Astrocyte of the cerebellum (primary cell): ENCODE measurements around the gene CALHM2.
"Not testable (repeated sequence)": the region's sequence is repeated elsewhere in the genome, so short reads cannot be mapped to it uniquely, and the experiment has no call there.

Source experiments
- DNase-seq: peaks from one replicate; pipeline ENCODE4 v3.0.0-alpha.2; 2011; ENCODE audit warnings: low read depth
- H3K4me3 ChIP-seq: 2 replicates; pipeline ENCODE4 v1.5.1; 2011; ENCODE audit warnings: mild to moderate bottlenecking, low read depth, low read length, moderate library complexity
- CTCF ChIP-seq: IDR thresholded peaks from 2 replicates; pipeline ENCODE4 v1.5.1; 2012; ENCODE audit warnings: low read length, low read depth, moderate library complexity, mild to moderate bottlenecking; ENCODE audit errors: missing control alignments
- in situ Hi-C: cut with HindIII; loops from 2 replicates; pipeline ENCODE4 v1.10.0; 2017; ENCODE audit warnings: low sequenced_read_pairs

Gene CALHM2

DNA sequence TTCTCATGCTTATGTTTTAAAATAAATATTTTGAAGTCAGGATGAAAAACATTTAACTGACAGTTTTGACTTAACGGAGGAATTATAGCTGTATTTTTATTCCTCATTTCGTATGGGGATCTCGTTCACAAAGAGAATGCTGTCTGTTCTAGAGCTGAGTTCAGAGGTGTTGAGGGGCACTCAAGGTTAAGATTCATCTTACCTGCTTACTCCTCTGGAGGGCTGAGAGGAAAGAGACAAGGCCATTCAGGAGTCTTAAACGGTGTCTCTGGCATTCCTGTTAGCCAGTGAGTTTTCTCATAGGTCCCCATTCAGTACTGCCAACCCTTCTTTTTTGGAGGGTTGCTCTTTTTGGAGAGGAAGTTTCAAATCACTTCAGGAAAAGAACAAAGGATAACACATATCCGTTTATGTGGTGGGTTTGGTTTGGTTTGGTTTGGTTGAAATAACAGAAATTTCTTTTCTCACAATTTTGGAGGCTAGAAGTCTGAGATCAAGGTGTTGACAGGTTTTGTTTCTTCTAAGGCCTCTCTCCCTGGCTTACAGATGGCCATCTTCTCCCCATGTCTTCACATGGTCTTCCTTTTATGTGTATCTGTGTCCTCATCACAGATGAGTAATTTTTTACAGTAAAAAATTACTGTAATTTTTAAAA is 23.1 kb downstream of the CALHM2 start:
- no peak for TF ChIP-seq CTCF
- DNase-seq, result no peak
- H3K4me3 ChIP-seq, result no peak overlapping the region
- in situ Hi-C loops, result no loop called here

DNA sequence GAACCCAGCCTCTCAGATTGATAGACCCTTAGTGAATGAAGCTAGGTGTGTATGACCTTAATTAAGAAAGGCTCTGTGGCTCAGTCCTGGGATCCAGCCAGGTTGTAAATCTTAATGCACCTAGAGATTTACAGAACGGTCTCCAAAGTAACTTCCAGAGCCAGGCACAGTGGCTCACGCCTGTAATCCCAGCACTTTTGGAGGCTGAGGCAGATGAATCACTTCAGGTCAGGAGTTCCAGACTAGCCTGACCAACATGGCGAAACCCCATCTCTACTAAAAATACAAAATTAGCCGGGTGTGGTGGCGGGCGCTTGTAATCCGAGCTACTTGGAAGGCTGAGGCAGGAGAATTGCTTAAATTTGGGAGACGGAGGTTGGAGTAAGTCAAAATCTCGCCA is 24.3 kb downstream of the CALHM2 start:
- H3K4me3 ChIP-seq, result no peak overlapping the region
- DNase-seq, result no peak
- in situ Hi-C loops, result no loop called here
- TF ChIP-seq CTCF, result no peak

GRCh38 chr10:103423748-103424147 is 28.4 kb downstream of the CALHM2 start:
- no peak for DNase-seq
- no peak overlapping the region for H3K4me3 ChIP-seq
- no peak for TF ChIP-seq CTCF
- in situ Hi-C loops, result no loop called here

DNA sequence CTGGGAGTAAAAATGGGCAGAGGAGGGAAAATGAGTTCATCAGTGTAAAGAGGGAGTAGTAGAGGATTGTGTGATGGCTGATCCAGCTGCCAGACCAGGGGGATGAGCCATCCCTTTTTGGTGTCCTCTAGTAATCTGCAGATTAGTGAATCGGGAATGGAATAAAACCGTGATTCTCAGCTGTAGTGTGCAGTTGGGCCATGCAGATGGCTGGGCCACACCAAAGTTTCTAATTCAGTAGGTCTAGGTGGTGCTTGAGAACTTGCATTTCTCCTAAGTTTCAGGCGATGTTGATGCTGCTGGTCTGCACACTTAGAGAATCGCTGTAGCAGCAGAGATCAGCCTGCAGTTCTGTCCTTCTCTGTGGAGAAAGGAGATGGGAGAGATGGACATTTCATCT is 33.1 kb downstream of the CALHM2 start:
- no peak for TF ChIP-seq CTCF
- H3K4me3 ChIP-seq, result no peak overlapping the region
- in situ Hi-C loops, result loop anchor here (10.0 kb wide), 1 partner anchor 56 kb away; the partner anchor contains the start of gene CALHM3
- DNase-seq, result no peak

DNA sequence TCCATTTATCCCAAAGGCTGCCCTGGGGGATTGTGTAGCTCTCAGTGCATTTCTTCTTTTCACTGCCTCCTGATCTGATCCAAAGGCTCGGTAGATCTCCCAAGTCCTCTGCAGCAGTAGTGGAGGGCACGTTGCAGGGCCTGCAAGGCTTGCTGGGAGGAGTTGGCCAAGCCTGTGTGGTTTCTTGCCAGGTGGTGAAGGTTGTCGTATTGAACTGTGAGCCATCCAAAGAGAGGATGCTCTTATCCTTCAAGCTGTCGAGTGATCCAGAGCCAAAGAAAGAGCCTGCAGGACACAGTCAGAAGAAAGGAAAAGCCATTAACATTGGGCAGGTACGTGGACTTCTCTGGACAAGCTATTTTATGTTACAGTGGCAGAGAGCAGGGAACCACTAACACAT is 34.6 kb downstream of the CALHM2 start:
- DNase-seq, result no peak
- in situ Hi-C loops, result loop anchor here (10.0 kb wide), 1 partner anchor 57 kb away; the partner anchor contains the start of gene CALHM3
- H3K4me3 ChIP-seq, result no peak overlapping the region
- no peak for TF ChIP-seq CTCF

GRCh38 chr10:103417148-103417469 is 35.1 kb downstream of the CALHM2 start:
- not testable (repeated sequence) for H3K4me3 ChIP-seq, DNase-seq
- in situ Hi-C loops, result loop anchor here (10.0 kb wide), 1 partner anchor 58 kb away; the partner anchor contains the start of gene CALHM3

- peak; percentile 50 for DNase-seq
- peak; percentile 48 for TF ChIP-seq CTCF
- in situ Hi-C loops, result loop anchor here (10.0 kb wide), 1 partner anchor 58 kb away; the partner anchor contains the start of gene CALHM3
These were observed 35.6 kb downstream of the CALHM2 start for GRCh38 chr10:103416436-103417147.

More at GRCh38 chr10:103416436-103417147, 35.6 kb downstream of the CALHM2 start:
- no peak overlapping the region for H3K4me3 ChIP-seq
